Activated CD8-positive, alpha-beta memory T cell treated with anti-CD3 and anti-CD28 coated beads for 4 hours (primary cell): ENCODE results near the gene NAB1.

Experiments used
- DNase-seq, 2 donors: peaks; one replicate each; pipeline ENCODE4 v3.0.0-alpha.2; 2020; ENCODE audit warnings: low read depth in 2 of 2

The NAB1 gene

GRCh38 chr2:190637281-190637734 is 11.6 kb upstream of the NAB1 start:
- DNase-seq: no peak

- no peak for DNase-seq
Observed at GRCh38 chr2:190637903-190638618, 10.8 kb upstream of the NAB1 start.

- DNase-seq: no peak
Observed at GRCh38 chr2:190640117-190640516, 8.8 kb upstream of the NAB1 start.

- no peak for DNase-seq
Observed at GRCh38 chr2:190641469-190641868, 7.4 kb upstream of the NAB1 start.

- no peak for DNase-seq
Observed at GRCh38 chr2:190646780-190647522, 1.9 kb upstream of the NAB1 start.

- peak; percentile 80 to 84 for DNase-seq
Observed at GRCh38 chr2:190648289-190649034, 421 bp upstream of the NAB1 start.

GRCh38 chr2:190649798-190650390 is 1.0 kb downstream of the NAB1 start:
- no peak for DNase-seq

- DNase-seq: no peak
Observed at GRCh38 chr2:190651413-190651812, 2.5 kb downstream of the NAB1 start.

- no peak for DNase-seq
Observed at GRCh38 chr2:190653231-190653630, 4.3 kb downstream of the NAB1 start.

- no peak for DNase-seq
Observed at GRCh38 chr2:190653931-190654330, 5.0 kb downstream of the NAB1 start.

GRCh38 chr2:190655113-190655512 is 6.2 kb downstream of the NAB1 start:
- DNase-seq: no peak

GRCh38 chr2:190655570-190655969 is 6.7 kb downstream of the NAB1 start:
- no peak for DNase-seq

GRCh38 chr2:190656301-190656700 is 7.4 kb downstream of the NAB1 start:
- no peak for DNase-seq

- no peak for DNase-seq
Observed at GRCh38 chr2:190657474-190658255, 8.8 kb downstream of the NAB1 start.

- no peak for DNase-seq
Observed at GRCh38 chr2:190659553-190659952, 10.7 kb downstream of the NAB1 start.

GRCh38 chr2:190662754-190663153 is 13.9 kb downstream of the NAB1 start:
- no peak for DNase-seq

- DNase-seq: no peak
Observed at GRCh38 chr2:190663348-190663747, 14.5 kb downstream of the NAB1 start.

- DNase-seq: no peak
Observed at GRCh38 chr2:190663839-190664238, 15.0 kb downstream of the NAB1 start.

- no peak for DNase-seq
Observed at GRCh38 chr2:190664240-190664639, 15.4 kb downstream of the NAB1 start.

- no peak for DNase-seq
Observed at GRCh38 chr2:190666895-190667294, 18.0 kb downstream of the NAB1 start.

GRCh38 chr2:190668892-190669291 is 20.0 kb downstream of the NAB1 start:
- no peak for DNase-seq
